Fibroblast of pulmonary artery (primary cell): ENCODE data around the gene DPM2.

Source experiments
- DNase-seq: peaks from one replicate; pipeline ENCODE4 v3.0.0-alpha.2; 2010; ENCODE audit warnings: low read depth
- H3K4me3 ChIP-seq: replicated peaks from 2 replicates; pipeline ENCODE4 v1.5.1; 2011; ENCODE audit warnings: low read depth, mild to moderate bottlenecking, control low read depth, low read length, moderate library complexity
- CTCF ChIP-seq: IDR thresholded peaks from 2 replicates; pipeline ENCODE4 v1.5.1; 2011; ENCODE audit warnings: mild to moderate bottlenecking, control low read depth, low read length, inconsistent platforms; ENCODE audit errors: missing control alignments

Gene DPM2

GRCh38 chr9:127934248-127934647, 3.4 kb downstream of the DPM2 start:
- H3K4me3 ChIP-seq: no peak overlapping the region
- no peak for TF ChIP-seq CTCF
- no peak for DNase-seq

- peak overlapping the region; percentile 59 for H3K4me3 ChIP-seq
- no peak for TF ChIP-seq CTCF
- DNase-seq: peak; percentile 71
Observed at GRCh38 chr9:127931092-127931881, 6.4 kb downstream of the DPM2 start.

- peak within 1 kb of the TSS; percentile 59 for H3K4me3 ChIP-seq
- TF ChIP-seq CTCF: peak; percentile 25
- DNase-seq: peak; percentile 82
Observed at GRCh38 chr9:127930231-127931091, 7.2 kb downstream of the DPM2 start, which contains the start of gene PIP5KL1. Gene PIP5KL1, minus strand, starts transcription at chr9:127930777. Its CDS starts 25 bp downstream, at chr9:127930752.

GRCh38 chr9:127929625-127929979, 8.1 kb downstream of the DPM2 start:
- H3K4me3 ChIP-seq: no peak overlapping the region
- no peak for DNase-seq
- TF ChIP-seq CTCF: no peak

- no peak for DNase-seq
- H3K4me3 ChIP-seq: no peak overlapping the region
- TF ChIP-seq CTCF: no peak
Observed at GRCh38 chr9:127928676-127929624, 8.7 kb downstream of the DPM2 start.

- no peak for DNase-seq
- no peak overlapping the region for H3K4me3 ChIP-seq
- TF ChIP-seq CTCF: no peak
Observed at GRCh38 chr9:127927988-127928675, 9.5 kb downstream of the DPM2 start.
